GM21515 (cell line): Measurements from ENCODE around the gene RCAN2.

ENCODE experiments used
- ATAC-seq: cut with Tn5 transposase; IDR thresholded peaks from one replicate; pipeline ENCODE4 v1.9.1; 2021; ENCODE audit not compliant: unreplicated experiment

The RCAN2 gene

DNA sequence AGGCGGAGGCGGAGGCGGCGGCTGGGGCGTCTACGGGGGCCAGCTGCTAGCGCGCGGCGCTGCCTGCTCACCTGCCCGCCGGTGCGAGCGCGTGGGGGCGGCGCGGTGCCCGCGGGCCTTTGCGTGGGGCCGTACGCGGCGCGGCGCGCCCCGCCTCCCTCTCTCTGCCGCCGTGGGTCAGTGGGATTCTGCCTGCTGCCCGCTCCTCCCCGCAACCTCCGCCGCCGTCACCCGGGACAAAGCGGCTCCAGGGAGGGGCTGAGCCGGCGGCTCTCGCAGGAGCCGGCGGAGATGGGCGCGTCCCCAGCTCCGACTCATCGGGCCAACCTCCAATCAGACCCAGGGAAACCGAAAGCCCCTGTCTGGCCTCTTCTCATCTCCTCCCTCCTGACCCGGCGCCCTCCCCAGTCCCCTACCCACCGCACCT lies at the start of gene RCAN2:
RCAN2 (minus strand) TSS at position 249 of the 427 bp plus-strand sequence.
- ATAC-seq: no peak

DNA sequence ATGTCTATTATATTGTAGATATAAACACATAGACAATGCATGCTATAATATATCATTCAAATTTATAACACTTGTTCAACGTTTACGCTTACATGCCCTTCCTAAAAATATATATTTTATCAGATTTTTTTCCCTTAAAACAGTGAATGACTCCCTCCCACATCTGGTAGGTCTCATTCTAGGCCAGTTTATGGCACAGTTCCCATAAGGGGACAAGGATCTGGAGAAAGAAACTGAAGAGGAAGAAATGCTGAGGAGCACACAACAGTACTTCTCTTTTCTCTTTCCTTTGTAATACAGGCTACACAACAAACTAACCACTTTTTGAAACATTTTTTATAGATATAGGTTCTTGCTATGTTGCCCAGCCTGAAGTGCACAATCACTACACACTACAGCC lies 48.6 kb upstream of the RCAN2 start:
- no peak for ATAC-seq

DNA sequence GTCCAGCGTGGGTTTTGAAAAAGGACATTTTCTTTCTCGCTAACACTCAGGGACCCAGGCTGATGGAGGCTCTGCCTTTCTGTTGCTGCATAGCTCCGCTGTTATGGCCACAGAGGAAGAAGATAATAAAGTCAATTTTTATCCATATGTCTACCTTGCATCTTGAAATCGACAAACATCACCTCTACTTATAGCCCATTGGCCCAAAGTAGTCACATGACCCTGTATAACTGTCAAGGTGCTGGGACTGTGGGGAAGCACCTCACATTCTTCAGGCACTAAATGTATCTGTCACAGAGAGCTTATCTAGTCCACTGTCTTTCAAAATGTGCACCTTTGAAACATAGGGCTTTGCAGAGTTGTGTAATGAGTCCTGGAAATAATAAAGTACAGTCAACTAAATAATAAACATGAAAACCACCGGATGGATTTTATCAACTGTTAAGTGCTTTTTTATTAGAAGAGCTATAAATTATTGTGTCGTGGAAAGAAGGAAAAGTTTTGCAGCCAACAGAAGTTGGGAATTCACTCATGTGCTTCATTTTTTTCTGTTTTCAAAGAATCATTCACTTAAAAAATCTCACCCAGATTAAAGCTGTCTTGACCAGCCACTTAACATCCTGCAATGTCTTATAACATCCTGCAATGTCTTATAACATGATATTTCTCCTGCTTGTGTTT lies 47.7 kb upstream of the RCAN2 start:
- no peak for ATAC-seq

DNA sequence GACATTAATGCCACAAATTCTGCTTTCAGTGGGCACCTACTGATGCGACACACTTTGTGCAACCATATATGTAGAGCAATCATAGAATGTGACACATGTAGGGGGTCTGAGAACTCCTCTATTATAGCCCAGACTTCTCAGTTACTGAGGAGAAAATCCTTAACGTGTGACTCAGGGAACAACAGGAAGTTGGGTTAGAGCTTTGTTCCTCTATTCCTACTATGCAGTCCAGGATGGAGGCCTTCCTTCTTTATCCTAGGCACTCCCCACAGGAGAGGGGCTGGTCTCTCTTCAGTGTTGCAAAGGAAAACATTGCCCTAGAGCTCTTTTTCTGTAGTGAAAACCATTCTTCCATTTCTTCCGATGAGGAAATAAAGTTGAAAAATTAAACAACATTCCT lies 39.6 kb upstream of the RCAN2 start:
- no peak for ATAC-seq

DNA sequence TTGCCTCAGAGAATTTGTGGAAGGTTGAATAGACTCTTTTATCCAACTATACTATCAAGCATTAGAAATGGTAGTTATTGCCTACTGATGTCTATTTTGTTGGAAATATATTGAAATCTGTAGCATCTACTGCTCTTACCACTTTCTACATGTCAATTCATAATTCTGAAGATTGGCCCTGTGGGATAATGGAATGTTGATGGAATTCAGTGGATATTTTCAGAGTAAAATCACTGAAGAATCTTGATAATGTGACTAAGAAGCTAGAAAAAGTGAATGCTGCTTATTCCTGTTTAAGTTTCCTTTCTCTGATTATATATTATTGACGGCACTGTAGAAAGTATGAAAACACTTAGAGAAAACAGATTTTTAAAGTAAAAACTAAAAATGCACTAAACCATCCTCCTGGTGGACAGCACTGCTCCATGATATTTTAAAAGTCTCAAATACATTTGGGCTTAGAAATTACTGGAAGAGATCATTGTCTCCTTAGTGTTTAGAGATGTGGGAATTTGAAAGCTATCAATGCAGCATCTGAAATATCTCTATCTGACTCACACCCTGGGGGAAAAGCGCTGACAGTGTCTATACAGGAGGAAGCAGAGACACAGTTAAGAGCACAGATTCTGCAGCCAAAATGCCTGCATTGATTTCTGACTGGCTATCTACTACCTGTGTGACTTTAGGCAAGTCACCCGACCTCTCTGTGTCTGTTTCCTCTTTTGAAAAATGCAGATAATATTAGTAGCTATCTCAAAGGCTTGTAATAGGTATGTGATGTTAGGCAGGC lies 37.9 kb upstream of the RCAN2 start:
- ATAC-seq: no peak

DNA sequence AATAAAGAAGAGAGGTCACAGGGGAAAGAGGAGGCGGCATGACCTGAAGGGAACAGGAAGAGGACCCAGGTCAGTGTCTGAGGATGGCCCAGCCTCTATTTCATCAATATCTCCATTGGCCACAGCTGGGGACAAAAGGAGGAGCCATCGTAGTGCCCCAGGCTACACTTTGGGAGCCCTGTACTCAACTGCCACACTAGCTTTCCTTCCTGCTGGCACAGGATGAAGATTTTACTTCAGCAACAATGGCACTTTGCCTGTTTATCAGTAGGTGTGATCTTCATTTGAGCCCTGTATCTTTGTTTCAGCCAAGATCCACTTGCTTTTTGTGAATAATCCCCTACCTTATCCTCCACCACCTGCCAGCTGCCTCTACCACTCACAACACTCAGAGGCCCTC lies 35.4 kb upstream of the RCAN2 start:
- no peak for ATAC-seq

DNA sequence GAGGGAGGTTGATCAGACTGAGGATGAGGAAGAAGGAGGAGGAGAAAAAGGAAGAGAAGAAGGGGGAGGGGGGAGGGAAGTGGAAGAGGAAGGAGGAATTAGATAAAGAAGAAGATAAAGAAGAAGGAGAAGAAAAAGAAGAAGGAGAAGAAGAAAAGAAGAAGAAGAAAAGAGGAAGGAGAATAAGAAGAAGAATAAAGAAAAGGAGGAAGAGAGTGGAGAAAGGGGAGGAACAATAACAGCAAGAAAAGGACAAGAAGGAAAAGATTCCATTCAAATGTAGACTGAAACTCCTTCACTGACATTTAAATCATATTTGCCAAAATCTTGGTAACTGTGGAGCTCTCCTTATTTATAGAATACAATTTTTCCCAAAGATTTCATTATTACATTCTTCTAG lies 34.3 kb upstream of the RCAN2 start:
- no peak for ATAC-seq

DNA sequence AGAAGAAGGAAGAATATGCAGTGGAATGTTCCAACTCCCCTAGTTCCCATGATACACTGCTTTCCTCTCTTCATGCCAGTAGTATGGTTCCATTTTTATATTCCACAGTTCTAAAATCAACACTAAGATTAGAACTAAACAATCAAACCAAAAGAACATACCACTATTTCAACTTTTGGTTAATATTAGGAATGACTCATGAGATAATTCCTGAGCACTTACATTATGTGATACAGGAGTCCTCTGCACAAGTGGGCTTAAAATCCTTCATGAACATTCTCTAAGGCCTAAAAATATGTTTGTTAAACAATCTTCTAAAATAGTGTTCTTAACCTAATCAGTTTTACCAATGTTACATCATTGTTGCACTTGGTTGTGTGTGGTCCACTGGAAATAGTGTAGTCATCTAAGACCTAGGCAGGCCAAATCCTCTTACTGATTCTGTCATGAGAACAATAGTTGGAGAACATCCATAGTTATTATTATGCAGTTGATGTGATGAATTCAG lies 30.3 kb upstream of the RCAN2 start:
- no peak for ATAC-seq

DNA sequence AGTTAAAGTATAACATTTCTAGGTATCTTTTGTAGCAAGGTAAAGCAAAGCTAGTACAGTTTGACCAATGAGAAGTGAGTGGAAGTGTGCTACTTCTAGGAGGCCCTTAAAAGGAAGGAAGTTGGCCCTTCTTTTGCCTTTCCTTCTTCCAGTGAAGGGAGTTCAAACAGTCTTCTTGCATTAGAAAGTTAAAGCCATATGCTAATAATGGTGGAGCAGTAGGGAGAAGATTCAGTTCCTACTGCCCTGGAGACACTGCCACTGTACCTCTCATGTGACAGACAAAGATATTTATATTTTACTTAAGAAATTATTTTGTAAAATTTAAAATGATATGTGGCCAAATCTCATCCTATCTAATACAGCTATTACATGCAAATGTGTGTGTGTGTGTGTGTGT lies 26.0 kb upstream of the RCAN2 start:
- no peak for ATAC-seq

DNA sequence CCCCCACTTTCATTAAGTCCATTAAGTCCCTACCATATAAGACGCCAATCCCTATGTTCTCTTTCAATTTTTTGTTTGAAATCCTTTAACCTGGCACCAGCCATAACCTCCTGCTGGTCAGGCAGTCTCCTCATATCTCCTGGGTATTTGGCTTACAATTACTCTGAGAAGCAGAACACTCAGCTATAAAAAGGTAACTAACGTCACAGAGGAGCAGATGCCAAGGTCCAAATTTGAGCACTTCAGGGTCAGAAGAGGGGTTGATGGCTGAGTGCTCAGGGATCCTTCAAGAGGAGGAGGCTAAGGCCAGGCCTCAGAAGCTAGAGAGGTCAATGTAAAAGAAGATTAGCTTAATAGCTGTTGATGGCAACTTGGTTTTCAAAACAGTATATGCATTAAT lies 22.3 kb upstream of the RCAN2 start:
- ATAC-seq: no peak

DNA sequence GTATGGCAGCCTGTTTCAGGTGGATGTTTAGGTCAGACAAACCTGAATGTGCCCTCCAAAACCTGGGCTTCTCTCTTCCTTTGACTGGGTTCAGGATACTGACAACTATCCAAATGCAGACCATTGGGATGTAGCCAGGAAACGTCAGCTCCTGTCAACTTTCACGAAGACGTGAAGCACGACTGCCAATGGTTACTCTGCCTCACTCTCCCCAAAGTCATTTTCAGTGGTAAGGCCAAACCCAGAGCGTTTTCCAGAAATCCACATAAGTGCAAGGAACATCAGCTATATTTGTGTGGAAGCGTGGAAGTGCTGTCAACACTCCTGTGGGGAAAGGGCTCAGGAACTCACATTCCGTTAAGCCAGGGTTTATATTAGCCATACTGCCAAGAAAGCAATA lies 20.1 kb upstream of the RCAN2 start:
- no peak for ATAC-seq

DNA sequence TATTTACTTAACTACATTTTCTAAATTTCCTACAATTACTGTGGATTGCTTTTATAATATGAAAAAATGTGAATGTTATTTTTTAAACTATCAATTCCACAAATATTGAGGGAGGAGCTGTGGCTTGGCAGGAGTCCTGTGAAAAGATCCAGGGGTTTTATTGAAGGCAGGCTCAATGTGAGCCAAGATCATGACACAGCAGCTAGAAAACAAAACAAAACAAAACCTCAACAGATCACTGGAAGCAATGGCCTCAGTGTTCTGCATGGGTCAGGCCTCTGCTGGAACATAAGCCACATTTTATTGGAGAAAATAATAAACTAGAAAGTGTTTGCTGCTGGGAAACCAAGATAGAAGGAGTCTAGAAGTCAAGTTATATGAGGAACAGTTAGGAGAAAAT lies 19.4 kb upstream of the RCAN2 start:
- ATAC-seq: no peak

DNA sequence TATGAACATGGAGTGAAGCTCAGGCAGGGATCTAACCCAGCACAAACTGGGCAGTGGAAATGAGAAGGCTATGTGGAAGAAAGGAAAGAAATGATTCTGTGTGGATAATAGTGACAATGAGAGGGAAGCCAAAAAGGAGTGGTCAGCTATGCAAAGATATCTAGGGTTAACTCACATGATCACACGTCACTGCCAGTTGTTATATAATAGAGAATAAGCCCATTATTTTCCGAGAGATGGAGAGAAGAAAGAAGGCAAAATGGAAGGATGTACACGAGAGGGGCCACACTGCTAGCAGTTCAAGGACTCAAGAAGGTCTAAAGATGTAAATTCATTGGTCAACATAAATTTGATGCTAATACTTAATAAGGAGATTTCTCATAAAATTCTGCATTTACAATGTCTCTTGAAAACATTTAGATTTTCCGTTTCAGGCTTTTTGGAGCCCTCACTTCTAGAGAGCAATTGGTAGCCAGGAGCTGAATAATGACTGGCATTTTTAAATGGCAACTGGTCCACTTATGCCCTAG lies 18.8 kb upstream of the RCAN2 start:
- no peak for ATAC-seq

DNA sequence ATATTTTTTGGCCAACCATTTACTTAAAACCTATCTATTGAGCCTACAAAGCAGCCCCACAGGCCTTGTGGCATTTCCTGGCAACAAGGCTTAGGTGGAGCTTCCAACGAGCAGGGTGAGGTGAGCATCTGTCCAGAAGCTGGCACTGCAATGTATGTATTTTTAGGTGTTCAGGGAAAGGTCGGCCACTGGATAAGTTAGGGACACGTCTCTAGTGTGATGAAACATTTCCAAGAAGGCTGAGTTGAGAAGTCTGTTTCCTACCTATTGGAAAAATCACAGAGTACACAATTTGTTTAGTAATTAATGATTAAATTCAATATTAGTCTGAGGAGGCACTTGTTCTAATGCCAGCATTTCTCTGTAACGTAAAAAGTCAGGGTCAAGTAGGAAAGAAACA lies 17.8 kb upstream of the RCAN2 start:
- ATAC-seq: no peak

DNA sequence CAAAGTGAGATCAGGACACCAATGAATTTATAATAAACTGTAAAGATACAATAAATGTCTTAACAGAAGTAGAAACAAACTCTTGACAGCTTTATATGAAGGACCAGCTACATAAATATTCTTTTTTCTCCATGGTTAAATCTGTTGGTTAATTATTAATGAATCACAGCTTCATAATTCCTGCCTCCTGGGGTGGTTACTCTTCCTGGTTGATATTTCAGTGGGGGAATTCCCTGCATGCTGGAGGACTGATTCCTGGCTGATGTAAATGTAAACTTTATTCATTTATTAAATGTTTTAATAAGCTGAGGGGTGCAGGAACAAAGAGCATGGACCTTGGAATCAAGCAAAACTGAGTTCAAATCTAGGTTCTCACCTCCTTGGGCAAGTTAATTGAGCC lies 16.2 kb upstream of the RCAN2 start:
- no peak for ATAC-seq

DNA sequence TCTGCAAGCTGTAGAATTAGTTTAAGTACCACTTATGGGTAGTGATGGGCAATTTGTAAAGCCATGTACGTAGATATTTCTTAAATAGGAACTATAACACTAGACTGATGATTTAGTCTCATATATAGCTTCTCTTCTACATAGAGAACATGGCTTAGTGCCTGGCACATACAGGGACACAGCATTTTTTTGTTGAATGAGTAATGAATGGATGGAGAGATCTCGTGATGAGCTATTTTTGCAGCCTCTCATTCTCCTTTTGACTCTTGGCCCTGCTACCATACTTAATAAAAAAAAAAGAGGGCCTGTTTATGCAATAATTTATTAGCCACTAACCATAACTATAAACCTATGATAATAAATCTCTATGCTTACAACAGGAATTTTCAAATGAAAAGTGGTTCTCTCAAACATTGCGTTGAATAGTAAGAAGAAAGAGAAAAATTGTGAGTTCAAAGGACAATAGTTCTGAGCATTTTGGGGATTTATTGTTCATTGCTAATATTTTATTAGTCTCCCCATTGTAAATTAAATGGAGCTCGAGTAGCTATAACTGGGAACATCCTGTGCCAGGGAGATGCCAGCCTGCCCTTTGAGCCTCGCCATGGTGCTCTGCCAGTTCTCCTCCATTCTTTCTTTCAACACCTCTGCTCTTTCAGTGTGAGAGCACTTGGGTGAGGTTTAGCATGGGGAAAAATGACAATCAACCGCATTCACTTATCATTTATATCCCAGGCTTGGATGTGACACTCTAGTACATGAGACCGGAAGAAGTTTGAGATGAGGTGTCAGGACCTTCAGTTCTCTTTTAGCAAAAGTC lies 14.7 kb upstream of the RCAN2 start:
- no peak for ATAC-seq

DNA sequence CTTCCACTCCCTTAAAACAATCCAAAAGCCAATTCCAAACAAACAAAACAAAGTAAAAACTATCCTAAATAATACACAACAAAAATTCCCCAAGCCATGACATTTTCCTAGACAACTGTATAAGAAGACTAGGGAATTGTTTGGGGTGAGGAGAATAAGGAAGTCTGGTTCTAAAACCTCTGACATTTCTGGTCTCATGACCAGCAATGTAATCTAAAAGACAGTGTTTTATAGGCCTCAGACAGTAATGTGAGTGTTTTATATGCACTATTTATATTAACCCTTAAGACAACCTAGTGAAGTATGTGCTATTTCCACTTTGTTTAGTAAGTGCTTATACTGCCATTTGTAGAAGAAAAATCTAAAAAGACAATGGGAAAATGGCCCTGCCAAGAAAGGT lies 13.0 kb upstream of the RCAN2 start:
- ATAC-seq: no peak

DNA sequence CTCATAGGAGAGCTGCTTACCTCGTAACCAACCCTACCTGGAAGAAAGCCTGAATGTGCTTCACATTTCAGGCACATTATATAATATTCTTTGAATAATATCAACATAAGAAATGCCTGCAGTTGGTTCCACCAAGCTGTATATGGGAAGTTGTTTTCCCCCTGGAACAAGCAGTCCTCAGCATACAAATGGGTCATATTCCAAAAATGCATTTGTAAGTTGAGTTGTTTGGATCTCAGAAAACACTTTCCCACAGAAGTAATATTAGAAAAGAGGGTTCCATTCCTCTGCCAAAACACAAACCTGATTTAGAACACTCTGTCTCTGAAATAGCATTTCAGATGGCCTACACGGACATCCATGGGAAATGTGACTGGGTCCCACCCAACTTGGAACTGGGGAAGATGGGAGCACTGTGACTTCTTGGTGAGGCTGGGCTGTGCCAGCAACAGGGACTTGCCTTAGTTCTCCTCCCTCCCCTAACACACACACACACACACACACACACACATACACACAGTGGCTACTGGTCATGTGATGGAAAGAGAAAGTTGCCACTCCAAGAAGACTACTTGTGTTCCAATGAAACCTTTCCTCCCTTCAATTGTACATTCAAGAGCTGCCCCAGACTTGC lies 11.4 kb upstream of the RCAN2 start:
- no peak for ATAC-seq

DNA sequence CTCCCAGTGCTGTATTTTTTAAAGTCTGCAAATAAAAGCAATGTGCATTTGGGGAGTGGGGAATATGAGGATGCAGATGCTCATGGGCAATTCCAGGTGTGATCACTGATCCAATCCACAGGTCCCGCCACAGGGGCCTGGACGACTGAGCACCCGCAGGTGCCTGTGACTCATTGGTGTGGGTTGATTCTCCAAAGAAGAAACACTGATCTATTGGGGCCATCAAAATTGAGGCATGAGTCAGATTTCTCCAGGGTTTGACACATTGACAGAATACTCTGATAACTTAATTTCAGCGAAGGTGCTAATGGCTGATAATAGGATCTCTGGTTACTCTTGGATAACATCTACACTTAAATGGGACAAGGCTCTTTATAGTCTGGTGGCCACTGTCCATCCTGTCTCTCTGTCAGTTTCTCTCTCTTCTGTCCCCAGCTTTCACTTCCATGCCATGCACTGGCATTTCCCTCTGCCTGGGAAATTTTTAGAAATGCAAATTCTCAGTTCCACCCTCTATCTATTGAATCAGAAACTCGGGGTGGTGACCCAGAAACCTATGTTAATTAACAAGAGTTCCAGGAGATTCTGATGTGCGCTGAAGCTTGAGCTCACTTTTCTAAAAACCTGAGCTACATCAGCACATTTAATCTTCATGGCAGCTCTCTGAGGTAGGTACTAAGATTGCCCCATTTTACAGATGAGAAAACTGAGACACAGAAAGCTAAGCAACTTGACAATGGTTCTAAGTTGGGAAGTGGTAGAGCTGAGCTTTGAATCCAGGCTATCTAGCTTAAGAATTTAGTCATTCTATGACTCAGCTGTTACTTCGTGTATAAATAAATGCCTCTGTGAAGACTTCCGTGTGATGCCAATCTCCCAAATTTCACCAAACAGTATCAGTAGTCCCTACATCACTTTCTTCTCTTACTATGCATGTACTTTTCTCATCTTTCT lies 10.2 kb upstream of the RCAN2 start:
- ATAC-seq: no peak

DNA sequence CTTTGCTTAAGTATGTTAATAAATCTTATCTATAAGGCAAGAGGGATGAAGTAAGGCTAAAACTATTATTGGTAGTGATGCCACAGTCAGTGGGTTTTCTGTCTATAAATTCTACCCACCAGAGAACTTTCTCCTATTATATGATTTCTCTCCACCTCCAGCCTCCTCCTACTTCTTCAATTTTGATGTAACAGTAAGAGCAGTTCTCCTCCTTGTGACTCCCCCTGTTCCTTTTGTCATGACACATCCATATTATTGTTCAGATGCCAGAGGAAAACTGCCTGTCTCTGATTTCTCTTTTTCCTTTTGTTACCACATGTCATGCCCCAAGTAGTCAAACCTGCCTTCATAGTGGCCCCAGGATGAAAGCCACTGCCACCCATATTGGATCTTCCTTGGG lies 9.1 kb upstream of the RCAN2 start:
- ATAC-seq: no peak
